GM19035 (cell line): ENCODE data around the gene MIGA2.
A peak's percentile ranks its signal among the peaks of the same experiment; 100 is the strongest.
"Not testable (repeated sequence)": the region's sequence is repeated elsewhere in the genome, so short reads cannot be mapped to it uniquely, and the experiment has no call there.

Experiments
- ATAC-seq: cut with Tn5 transposase; IDR thresholded peaks from one replicate; pipeline ENCODE4 v1.9.1; 2021; ENCODE audit not compliant: unreplicated experiment

The MIGA2 gene, protein sequence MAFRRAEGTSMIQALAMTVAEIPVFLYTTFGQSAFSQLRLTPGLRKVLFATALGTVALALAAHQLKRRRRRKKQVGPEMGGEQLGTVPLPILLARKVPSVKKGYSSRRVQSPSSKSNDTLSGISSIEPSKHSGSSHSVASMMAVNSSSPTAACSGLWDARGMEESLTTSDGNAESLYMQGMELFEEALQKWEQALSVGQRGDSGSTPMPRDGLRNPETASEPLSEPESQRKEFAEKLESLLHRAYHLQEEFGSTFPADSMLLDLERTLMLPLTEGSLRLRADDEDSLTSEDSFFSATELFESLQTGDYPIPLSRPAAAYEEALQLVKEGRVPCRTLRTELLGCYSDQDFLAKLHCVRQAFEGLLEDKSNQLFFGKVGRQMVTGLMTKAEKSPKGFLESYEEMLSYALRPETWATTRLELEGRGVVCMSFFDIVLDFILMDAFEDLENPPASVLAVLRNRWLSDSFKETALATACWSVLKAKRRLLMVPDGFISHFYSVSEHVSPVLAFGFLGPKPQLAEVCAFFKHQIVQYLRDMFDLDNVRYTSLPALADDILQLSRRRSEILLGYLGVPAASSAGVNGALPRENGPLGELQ

GRCh38 chr9:129036241-129036922 is at the start of gene MIGA2:
Gene MIGA2 (plus strand): TSS chr9:129036626. CDS start chr9:129040595, 3,969 bp downstream.
- peak; percentile 98 for ATAC-seq

DNA sequence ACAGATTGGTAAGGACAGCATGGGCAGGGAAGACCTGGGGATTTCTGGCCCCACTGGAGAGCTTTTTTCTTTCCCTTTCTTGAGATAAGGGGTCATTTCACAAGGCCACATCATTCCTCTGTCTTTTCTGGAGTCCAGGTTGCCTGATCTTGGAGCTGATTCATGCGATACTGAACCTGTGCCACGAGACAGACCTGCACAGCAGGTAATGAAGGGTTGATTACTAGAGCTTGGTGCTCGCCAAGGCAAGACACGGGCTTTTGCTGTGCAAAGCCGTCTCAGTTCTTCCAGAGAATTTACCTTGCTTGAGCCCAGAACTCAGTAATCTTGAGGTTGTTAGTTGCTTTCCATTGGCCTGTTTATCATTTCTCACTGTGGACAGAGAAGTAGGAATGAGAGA is 49.8 kb upstream of the MIGA2 start:
- no peak for ATAC-seq

DNA sequence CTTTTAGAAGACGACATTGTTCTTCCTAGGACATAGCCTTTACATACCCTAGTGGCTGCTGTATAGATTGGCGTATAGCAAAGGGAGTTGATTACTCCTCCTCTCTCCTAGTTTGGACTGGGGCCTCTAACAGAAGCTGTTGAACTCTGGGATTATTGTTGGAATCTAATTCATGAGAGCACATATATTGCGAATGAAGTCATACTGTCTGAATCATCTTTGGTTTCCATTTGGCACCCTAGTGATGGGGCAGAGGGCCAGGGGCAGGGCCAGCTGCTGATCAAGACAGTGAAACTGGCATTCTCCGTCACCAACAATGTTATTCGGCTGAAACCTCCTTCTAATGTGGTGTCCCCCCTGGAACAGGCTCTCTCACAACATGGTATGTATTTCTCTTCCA is 48.6 kb upstream of the MIGA2 start:
- ATAC-seq = no peak

GRCh38 chr9:128992995-128993394 is 43.4 kb upstream of the MIGA2 start:
- ATAC-seq = no peak

GRCh38 chr9:128995791-128996190 is 40.6 kb upstream of the MIGA2 start:
- ATAC-seq = no peak

GRCh38 chr9:128998462-128998861 is 38.0 kb upstream of the MIGA2 start:
- ATAC-seq = no peak

DNA sequence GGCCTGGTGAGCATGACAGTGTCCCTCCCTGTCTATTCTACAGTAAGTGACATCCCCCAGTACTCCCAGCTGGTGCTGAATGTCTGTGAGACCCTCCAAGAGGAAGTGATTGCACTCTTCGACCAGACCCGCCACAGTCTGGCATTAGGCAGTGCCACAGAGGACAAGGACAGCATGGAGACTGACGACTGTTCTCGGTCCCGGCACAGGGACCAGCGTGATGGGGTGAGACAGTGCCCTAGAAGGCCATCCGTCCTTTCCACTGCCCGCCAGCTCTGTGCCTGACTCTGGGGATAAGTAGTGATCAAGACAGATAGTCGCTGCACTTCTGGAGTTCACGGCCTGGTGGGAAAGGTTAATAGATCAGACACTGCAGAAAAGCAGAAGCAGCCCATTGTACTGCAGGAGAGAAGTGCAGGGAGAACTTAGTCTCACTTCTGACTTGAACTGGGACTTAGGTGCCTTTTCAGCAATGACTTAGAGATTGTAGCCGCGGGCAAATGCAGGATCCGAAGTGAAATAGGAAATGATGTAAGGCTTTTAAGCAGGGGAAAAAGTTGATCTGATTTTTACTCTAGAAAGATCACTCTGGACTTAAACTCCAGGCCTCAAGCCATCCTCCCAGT is 36.7 kb upstream of the MIGA2 start:
- ATAC-seq = no peak

GRCh38 chr9:129001504-129002325 is 34.7 kb upstream of the MIGA2 start:
- no peak for ATAC-seq

DNA sequence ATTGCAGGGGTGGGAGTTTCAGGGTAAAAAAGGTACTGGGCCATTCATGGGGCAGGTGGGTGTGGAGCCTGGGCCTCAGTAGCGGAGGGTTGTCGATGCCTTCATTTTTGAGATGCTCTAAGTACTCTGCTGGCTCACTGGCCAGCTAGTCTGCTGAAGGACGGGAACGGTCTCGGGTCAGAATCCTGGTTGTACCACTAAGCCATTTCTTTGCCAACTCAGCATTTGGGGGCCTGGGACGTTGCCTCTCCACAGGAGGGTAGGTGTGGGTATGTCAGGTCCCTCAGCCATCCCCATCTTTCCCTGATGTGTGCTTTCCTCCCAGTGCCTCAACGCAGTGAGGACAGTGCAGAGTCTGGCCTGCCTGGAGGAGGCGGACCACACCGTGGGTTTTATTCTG is 33.4 kb upstream of the MIGA2 start:
- ATAC-seq = no peak

DNA sequence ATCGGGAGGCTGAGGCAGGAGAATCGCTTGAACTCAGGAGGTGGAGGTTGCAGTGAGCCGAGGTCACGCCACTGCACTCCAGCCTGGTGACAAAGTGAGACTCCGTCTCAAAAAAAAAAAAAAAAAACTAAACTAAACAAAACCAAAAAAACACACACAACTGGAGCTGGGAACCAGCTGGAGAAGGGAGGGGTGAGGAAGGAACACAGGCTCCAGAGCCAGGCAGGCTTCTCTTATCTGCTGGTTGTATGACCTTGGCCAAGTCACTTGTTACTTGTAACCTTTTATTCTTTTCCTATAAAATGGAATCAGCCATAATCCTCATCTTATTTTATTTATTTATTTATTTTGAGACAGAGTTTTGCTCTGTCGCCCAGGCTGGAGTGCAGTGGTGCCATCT is 32.3 kb upstream of the MIGA2 start:
- ATAC-seq = not testable (repeated sequence)

DNA sequence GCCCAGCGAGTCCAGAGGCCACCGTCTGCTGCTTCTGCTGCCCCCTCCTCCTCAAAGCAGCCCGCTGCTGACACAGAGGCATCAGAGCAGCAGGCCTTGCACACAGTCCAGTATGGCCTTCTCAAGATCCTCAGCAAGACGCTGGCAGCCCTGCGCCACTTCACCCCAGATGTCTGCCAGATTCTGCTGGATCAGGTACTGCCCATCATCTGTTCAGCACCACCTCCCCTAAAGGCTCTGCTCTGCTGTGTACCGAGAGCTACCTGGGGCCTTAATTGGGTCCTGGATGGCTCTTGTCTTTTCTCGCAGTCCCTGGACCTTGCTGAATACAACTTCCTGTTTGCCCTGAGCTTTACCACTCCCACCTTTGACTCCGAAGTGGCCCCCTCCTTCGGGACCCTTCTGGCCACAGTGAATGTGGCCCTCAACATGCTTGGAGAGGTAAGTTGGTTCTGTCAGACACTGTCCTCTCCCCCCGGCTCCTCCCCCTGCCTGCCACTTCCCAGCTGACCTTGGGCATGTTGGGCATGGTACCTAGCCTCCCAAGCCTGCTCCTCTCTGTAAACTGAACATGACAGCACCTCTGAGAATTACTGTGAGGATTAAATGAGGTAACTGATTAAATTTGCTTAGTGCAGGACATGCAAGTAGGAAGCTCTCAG is 31.0 kb upstream of the MIGA2 start:
- ATAC-seq = no peak

DNA sequence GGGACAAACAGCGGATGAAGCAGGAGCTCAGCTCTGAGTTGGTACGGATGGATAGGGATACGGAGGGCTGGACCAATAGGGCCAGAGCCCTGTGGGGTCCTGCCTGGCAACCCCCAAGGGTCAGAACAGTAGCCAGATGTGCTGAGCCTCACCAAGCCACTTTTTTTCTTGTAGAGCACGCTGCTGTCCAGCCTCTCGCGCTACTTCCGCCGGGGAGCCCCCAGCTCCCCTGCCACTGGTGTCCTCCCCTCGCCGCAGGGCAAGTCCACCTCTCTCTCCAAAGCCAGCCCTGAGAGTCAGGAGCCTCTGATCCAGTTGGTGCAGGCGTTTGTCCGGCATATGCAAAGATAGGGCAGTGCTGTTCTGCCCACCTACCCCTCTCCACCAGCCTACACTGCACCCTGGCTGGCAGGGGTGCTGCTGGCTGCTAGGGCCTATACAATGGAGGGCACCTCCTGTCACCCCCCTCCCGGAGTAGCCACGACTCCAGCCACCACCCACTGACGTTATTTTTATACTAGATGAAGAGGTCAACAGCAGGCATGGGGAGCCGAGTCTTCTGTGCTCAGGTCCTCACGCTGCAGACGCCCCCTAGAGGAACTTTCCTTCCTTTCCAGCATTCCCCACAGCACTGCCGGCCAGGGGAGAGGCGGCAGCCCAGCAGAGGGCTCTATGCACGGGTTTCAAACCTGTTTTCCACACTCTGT is 29.9 kb upstream of the MIGA2 start:
- no peak for ATAC-seq

GRCh38 chr9:129007035-129007765 is 29.2 kb upstream of the MIGA2 start:
- ATAC-seq = no peak

DNA sequence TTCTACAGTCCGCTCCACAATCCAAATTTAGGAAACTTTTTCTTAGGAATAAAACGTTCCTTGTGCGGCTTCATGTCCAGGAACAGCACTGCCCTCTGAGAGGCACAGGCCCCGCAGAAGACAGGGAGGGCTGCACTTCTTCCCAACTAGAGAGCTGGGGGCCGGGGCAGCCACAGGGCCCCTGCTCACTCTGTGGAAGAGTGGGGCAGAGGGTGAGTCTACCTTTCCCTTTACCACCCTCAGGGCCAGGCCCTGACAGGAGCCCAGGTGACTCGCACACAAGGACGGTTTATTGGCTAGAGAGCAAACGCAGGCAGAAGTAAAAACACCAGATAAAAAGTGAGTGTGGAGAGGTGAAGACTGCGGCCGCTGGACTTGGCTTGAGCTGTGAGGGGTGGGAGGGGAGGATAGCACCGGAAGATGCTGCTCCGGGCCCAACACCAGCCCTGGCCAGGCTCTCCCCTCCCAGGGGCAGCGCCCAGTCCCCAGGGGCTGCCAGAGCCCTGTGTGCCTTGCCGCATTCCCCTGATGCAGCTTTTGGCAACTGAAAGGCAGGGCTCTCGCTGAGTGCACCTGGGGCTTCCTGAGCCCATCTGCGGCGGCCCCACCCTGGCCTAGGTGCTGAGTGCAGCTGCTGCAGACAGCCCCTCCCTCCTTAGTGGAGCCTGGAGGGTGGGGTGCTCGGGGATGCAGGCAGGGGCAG is 28.5 kb upstream of the MIGA2 start:
- no peak for ATAC-seq

DNA sequence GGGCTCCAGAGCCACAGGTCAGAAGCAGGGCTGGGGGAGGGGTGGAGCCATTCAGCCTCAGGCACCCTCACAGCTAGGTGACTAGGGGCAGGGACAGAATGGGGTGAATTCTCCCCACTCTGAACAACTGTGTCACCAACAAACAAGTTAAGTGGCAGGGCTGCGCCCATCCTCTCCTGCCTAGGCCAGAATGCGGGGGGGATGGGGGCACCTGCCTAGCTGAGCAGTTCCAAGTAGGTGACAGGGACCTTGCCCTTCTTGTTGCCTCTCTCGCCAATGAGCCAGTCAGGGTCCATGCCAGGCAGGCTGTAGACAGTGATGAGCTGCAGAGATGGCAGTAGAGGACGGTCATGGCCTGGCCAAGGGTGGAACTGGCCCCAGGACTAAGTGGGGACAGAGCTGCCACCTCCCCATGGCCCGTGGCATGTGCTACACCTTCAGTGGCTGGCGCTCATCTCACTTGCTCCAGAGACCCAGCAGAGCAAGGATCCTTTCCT is 27.9 kb upstream of the MIGA2 start:
- ATAC-seq = no peak

DNA sequence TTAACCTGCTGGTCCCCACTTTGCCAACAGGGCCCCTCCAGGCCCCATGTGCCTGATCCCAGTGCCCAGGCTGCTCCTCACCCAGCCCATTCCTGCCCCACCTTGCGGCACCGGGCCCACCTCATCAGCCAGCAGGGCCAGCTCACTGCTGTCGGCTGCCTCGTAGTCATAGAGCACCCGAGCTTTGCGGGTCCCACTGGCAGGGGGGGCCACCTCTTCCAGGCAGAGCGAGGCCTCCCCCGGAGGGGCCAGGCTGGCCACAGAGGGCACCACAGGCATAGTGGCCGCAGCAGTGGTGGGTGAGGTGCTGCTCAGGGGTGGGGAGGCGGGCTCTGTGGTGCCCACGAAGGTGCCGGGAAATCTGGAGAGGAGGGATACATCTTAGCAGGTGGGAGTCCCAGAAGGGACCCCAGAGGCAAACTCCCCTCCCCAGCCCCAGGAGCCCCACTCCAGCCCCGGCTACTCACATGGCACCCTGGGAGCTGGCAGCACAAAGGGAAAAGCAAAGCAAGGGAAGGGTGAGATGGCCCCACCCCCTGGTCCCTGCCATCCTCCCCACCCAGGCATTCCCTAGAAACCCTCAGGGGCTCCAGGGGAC is 27.3 kb upstream of the MIGA2 start:
- ATAC-seq = no peak

DNA sequence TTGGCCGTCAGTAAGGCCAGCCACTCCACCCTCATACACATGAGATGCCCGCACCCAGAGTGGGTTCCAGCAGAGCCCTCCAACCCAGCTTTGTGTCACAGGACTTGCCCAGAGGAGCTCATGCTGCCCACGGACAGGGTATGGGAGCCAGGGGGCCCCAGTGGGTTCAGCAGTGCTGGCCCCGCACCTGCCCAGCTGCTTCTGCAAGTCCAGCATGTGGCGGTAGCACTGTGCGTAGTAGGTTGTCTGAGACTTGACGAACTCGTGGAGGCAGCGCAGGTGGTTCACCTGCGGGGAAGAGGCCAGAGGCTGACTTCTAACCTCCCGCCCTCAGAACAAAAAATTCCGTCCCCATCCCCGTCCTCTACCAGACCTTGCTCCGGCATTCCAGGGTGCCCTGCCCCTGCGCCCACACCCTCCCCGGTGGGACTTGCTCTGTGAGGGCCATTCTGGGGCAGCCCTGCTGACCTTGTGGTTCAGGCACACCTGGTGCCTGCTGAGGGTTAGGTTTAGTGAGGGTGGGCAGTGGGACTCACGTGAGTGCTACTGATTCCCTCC is 26.8 kb upstream of the MIGA2 start:
- ATAC-seq = no peak
